ENCODE results near the gene TYMP.

The TYMP gene

GRCh38 chr22:50504369-50505211 is 25.2 kb downstream of the TYMP start:
- DNase-seq = no peak

GRCh38 chr22:50503475-50504145 is 26.2 kb downstream of the TYMP start:
- no peak for DNase-seq

- DNase-seq = no peak
Measured at GRCh38 chr22:50502628-50503474, 27.0 kb downstream of the TYMP start.

GRCh38 chr22:50502096-50502495 is 27.7 kb downstream of the TYMP start:
- DNase-seq = no peak

GRCh38 chr22:50500452-50500851 is 29.4 kb downstream of the TYMP start:
- DNase-seq = no peak

GRCh38 chr22:50498322-50498890 is 31.4 kb downstream of the TYMP start:
- DNase-seq = peak in 1 of 2 experiments; percentile 39

- DNase-seq = no peak
Measured at GRCh38 chr22:50497093-50497492, 32.7 kb downstream of the TYMP start.

GRCh38 chr22:50490531-50491308 is 39.1 kb downstream of the TYMP start:
- DNase-seq = no peak

GRCh38 chr22:50489363-50490243 is 40.2 kb downstream of the TYMP start:
- DNase-seq = no peak

- DNase-seq = no peak
Measured at GRCh38 chr22:50488886-50489285, 40.9 kb downstream of the TYMP start.

GRCh38 chr22:50488006-50488677 is 41.7 kb downstream of the TYMP start:
- DNase-seq = no peak

- no peak for DNase-seq
Measured at GRCh38 chr22:50487290-50488005, 42.4 kb downstream of the TYMP start.

- no peak for DNase-seq
Measured at GRCh38 chr22:50486561-50487289, 43.1 kb downstream of the TYMP start, which contains the start of gene MIOX. MIOX (plus strand) TSS chr22:50486859; CDS start chr22:50486898, 39 bp downstream.

GRCh38 chr22:50485221-50486131 is 44.3 kb downstream of the TYMP start:
- no peak for DNase-seq

- DNase-seq = no peak
Measured at GRCh38 chr22:50483977-50484853, 45.6 kb downstream of the TYMP start.

- DNase-seq = no peak
Measured at GRCh38 chr22:50483556-50483955, 46.3 kb downstream of the TYMP start.

GRCh38 chr22:50483106-50483505 is 46.7 kb downstream of the TYMP start:
- DNase-seq = no peak
